Esophagus (tissue), 2 donors: ENCODE measurements around the gene MARCOL. TPM values are rescaled to one million over a fixed set of nuclear protein-coding genes. Genes with fewer than 3 reads are reported as not detected.
"Not testable (repeated sequence)": the region's sequence is repeated elsewhere in the genome, so short reads cannot be mapped to it uniquely, and the experiment has no call there.

Experiments
- H3K27ac ChIP-seq, 2 donors: one replicate each; pipeline ENCODE4 v1.5.1; 2013; ENCODE audit warnings: low read depth in 2 of 2, mild to moderate bottlenecking in 2 of 2, inconsistent platforms in 1 of 2, low read length in 1 of 2, moderate library complexity in 1 of 2
- H3K27me3 ChIP-seq, 2 donors: one replicate each; pipeline ENCODE4 v1.6.1; 2013; ENCODE audit warnings: low read length in 2 of 2, control low read depth in 1 of 2, mild to moderate bottlenecking in 1 of 2; ENCODE audit not compliant: insufficient read depth in 2 of 2, control insufficient read depth in 1 of 2
- H3K36me3 ChIP-seq, 2 donors: one replicate each; pipeline ENCODE4 v1.6.1; 2013; ENCODE audit warnings: low read length in 1 of 2; ENCODE audit not compliant: control insufficient read depth in 2 of 2, insufficient read depth in 2 of 2
- H3K4me1 ChIP-seq, 2 donors: one replicate each; pipeline ENCODE4 v1.6.1; 2013; ENCODE audit warnings: low read length in 1 of 2; ENCODE audit not compliant: control insufficient read depth in 2 of 2, insufficient read depth in 2 of 2
- H3K4me3 ChIP-seq, 2 donors: one replicate each; pipeline ENCODE4 v1.5.1; 2013; ENCODE audit warnings: low read length in 2 of 2, mild to moderate bottlenecking in 2 of 2, low read depth in 1 of 2, moderate library complexity in 1 of 2
- H3K9me3 ChIP-seq, 2 donors: one replicate each; pipeline ENCODE4 v1.6.1; 2013; ENCODE audit warnings: mild to moderate bottlenecking in 2 of 2, low read depth in 1 of 2, low read length in 1 of 2, moderate library complexity in 1 of 2; ENCODE audit not compliant: control insufficient read depth in 2 of 2, insufficient read depth in 1 of 2
- WGBS, 2 donors: extraction: QIAGEN DNeasy Blood & Tissue Kit; methylation state at CpG; one replicate each; pipeline ENCODE4 v1.1.7; 2013; 5-methylcytosine and 5-hydroxymethylcytosine counted together
- polyA plus RNA-seq, 2 donors: library from polyadenylated mRNA; stranded (reverse); fragments of 200-250 nt; gene quantifications; one replicate each; pipeline ENCODE4 v1.2.3, GENCODE V29; 2013
- donor health status: healthy with polysubstance abuse.
- donor health status: Bipolar disorder and iron deficiency.

The MARCOL gene
- polyA plus RNA-seq, 2 donors = not detected

DNA sequence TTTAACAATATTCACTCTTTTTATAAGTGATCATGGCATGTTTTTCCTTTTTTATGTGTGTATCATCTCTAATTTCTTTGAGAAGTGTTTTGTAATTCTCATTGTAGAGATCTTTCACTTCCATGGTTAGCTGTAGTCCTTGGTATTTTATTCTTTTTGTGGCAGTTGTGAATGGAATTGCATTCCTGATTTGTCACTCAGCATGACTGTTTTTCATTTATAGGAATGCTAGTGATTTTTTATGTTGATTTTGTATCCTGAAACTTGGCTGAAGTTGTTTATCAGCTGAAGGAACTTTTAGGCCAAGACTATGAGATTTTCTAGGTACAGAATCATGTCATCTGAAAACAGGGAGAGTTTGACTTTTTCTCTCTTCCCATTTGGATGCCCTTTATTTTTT is 17.1 kb downstream of the MARCOL start:
- no peaks in the 10 kb centered on the region for H3K4me1 ChIP-seq
- H3K36me3 ChIP-seq = no peaks in the 10 kb centered on the region
- no peaks in the 10 kb centered on the region for H3K27me3 ChIP-seq
- H3K27ac ChIP-seq = no peak overlapping the region
- H3K4me3 ChIP-seq = no peak overlapping the region
- peaks cover 0 to 3% of the 10 kb centered on the region in 2 donors for H3K9me3 ChIP-seq

GRCh38 chr5:148259288-148259687 is 21.0 kb downstream of the MARCOL start:
- Histone ChIP-seq H3K36me3 (no peaks in the 10 kb centered on the region), H3K4me1 (no peaks in the 10 kb centered on the region), H3K27me3 (no peaks in the 10 kb centered on the region), H3K9me3 (peaks cover 0 to 3% of the 10 kb centered on the region in 2 donors), H3K4me3 (no peak overlapping the region), H3K27ac (no peak overlapping the region)
- 70 to 75% methylated on average over 2 of the region's 2 CpGs for WGBS, 2 donors

DNA sequence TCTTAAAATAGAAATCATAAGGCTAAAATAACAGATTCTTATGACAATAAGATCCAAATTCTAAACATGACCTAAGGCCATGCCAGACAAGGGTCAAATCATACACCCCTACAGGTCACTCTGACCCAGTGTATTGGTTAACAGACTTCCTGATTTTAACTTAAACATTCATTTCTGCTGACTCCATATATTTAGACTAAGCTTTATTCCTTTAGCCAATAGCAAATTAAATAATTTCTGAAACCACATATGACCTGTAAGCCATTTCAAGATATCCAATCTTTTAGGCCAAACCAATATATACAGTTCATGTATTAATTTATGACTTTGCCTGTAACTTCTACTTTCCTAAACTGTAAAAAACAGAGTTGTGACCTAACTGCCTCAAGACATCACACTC is 22.9 kb downstream of the MARCOL start:
- Histone ChIP-seq H3K27ac (no peak overlapping the region), H3K27me3 (no peaks in the 10 kb centered on the region), H3K36me3 (no peaks in the 10 kb centered on the region), H3K9me3 (peaks cover 0 to 3% of the 10 kb centered on the region in 2 donors), H3K4me3 (no peak overlapping the region), H3K4me1 (no peaks in the 10 kb centered on the region)

GRCh38 chr5:148267962-148268361 is 29.6 kb downstream of the MARCOL start:
- Histone ChIP-seq H3K4me3 (no peak overlapping the region), H3K9me3 (no peaks in the 10 kb centered on the region), H3K4me1 (no peaks in the 10 kb centered on the region), H3K27me3 (no peaks in the 10 kb centered on the region), H3K27ac (no peak overlapping the region), H3K36me3 (no peaks in the 10 kb centered on the region)
- WGBS, 2 donors = 52 to 62% methylated on average over 3 of the region's 3 CpGs

- H3K27me3 ChIP-seq = no peaks in the 10 kb centered on the region
- no peaks in the 10 kb centered on the region for H3K4me1 ChIP-seq
- 66 to 74% methylated on average over 4 of the region's 4 CpGs for WGBS, 2 donors
- H3K9me3 ChIP-seq = no peaks in the 10 kb centered on the region
- no peaks in the 10 kb centered on the region for H3K36me3 ChIP-seq
- H3K27ac ChIP-seq = no peak within 1 kb of the TSS
- H3K4me3 ChIP-seq = no peak within 1 kb of the TSS
Measured at GRCh38 chr5:148268566-148268965, 30.2 kb downstream of the MARCOL start, which contains the start of gene SPINK13. SPINK13 (plus strand) TSS chr5:148268794; CDS start chr5:148270073, 1,279 bp downstream.

GRCh38 chr5:148275129-148275528 is 36.8 kb downstream of the MARCOL start:
- not testable (repeated sequence) for H3K36me3 ChIP-seq, H3K4me1 ChIP-seq, H3K4me3 ChIP-seq, H3K9me3 ChIP-seq, H3K27me3 ChIP-seq, H3K27ac ChIP-seq
- WGBS, 2 donors = 95 to 99% methylated on average over 2 of the region's 2 CpGs

- not testable (repeated sequence) for H3K27me3 ChIP-seq, H3K4me3 ChIP-seq, H3K4me1 ChIP-seq, H3K9me3 ChIP-seq, H3K36me3 ChIP-seq, H3K27ac ChIP-seq
- 28 to 30% methylated on average over 5 of the region's 5 CpGs for WGBS, 2 donors
Measured at GRCh38 chr5:148280893-148281292, 42.6 kb downstream of the MARCOL start.

GRCh38 chr5:148281336-148281735 is 43.0 kb downstream of the MARCOL start:
- not testable (repeated sequence) for H3K27ac ChIP-seq, H3K9me3 ChIP-seq, H3K4me3 ChIP-seq, H3K4me1 ChIP-seq, H3K27me3 ChIP-seq, H3K36me3 ChIP-seq
- WGBS, 2 donors = 87 to 93% methylated on average over 4 of the region's 4 CpGs

DNA sequence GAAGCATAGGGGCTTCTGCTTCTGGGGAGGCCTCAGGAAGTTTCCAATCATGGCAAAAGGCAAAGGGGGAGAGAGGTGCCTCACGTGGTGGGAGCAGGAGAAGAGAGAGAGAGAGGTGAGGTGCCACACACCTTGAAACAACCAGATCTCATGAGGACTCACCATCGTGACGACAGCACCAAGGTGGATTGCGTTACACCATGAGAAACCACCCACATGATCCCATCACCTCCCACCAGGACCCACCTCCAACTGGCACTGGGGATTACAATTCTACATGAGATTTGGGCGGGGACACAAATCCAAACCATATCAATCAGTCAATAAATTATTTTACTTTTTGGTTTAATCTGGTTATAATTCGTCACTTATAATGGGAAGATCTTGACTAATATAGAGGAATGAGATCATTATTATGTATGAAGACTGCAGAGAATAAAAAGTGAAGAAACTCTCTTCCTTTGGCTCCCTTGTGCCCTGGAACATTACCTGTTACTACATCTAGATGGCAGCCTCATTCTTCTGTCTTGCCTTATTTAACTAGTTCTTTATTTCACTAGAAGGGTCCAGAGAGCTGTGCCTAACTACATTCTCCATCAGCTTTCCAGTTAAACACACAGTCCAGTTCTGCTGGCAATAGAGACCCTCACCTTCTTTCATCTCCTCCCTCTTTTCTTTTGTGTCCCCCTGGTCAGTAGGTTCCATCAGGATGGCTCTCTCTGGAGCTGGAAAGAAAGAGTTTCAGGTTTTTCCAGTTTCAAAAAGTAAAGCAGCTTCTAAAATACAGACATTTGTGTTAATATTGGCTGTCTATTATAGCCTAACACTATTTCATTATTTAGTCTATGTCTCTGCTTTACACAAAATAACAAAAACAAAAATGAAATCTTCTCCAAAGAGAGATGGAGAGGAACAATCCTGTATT is 52.2 kb downstream of the MARCOL start:
- no peak overlapping the region for H3K27ac ChIP-seq
- no peaks in the 10 kb centered on the region for H3K9me3 ChIP-seq
- 59 to 60% methylated on average over 6 of the region's 6 CpGs for WGBS, 2 donors
- no peaks in the 10 kb centered on the region for H3K36me3 ChIP-seq
- no peak overlapping the region for H3K4me3 ChIP-seq
- H3K27me3 ChIP-seq = no peaks in the 10 kb centered on the region
- no peaks in the 10 kb centered on the region for H3K4me1 ChIP-seq
